Measurements from ENCODE around the gene ITGA11.

Gene ITGA11

DNA sequence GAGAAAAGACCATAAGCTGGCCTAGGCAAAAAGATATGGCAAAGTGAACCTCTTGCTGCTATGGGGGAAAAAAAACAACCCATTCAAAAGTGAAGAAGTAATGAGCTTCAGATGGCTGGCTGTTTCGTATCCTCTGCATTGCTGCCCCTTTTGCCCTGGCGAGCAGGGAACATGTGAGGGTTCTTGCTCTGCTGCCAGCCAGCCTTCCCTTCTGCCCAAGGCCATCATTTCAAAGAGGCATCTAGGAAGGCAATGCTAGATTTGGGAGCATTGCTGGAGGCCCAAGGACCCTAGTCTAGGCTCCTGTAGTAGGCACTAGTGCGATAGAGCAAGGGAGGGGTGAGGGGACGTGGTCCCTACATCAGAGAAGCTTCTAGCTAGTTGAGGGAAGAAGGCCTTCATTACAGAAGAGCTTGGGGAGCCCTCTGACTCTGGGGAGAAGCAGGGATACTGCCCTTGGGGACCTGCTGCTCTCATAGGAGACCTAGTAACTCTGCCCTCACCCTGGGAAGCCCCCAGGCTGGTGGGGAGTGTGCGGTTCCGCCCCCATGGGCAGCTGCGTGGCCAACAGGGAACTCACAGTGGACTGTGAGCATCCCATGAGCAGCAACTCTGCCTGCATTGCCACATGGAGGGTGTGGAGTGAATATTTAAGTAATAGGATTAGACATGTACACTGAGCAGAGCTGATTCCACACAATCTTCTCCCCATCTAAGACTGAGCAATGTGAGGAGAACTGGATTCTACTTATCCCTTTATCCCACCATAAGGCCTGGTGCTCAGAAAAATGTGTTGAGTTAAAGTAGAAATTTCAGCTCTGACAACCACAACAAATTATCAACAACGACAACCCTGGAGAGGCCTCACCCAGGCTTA, 21.3 kb downstream of the ITGA11 start:
- H3K27ac ChIP-seq (replicated peaks) = no peak overlapping the region
- no peak for DNase-seq (ENCODE audit: low read depth in 1 of 2, low spot score in 1 of 2)
- no peaks in the 10 kb centered on the region for H3K27me3 ChIP-seq (ENCODE audit: insufficient read depth, poor library complexity, severe bottlenecking)
- TF ChIP-seq GABPA (IDR thresholded peaks at IDR 0.05; ENCODE audit: low read depth) (no peak), POLR2AphosphoS5 (IDR thresholded peaks at IDR 0.05; ENCODE audit: low read depth) (no peak), SPI1 (IDR thresholded peaks at IDR 0.05; ENCODE audit: borderline replicate concordance, low read depth) (no peak), REST (IDR thresholded peaks at IDR 0.05; ENCODE audit: insufficient replicate concordance, low read depth) (no peak)
- TF ChIP-seq, protein P1, sequence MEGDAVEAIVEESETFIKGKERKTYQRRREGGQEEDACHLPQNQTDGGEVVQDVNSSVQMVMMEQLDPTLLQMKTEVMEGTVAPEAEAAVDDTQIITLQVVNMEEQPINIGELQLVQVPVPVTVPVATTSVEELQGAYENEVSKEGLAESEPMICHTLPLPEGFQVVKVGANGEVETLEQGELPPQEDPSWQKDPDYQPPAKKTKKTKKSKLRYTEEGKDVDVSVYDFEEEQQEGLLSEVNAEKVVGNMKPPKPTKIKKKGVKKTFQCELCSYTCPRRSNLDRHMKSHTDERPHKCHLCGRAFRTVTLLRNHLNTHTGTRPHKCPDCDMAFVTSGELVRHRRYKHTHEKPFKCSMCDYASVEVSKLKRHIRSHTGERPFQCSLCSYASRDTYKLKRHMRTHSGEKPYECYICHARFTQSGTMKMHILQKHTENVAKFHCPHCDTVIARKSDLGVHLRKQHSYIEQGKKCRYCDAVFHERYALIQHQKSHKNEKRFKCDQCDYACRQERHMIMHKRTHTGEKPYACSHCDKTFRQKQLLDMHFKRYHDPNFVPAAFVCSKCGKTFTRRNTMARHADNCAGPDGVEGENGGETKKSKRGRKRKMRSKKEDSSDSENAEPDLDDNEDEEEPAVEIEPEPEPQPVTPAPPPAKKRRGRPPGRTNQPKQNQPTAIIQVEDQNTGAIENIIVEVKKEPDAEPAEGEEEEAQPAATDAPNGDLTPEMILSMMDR (IDR thresholded peaks at IDR 0.05; ENCODE audit: insufficient read depth, low read length) = no peak
- no peak overlapping the region for H3K4me3 ChIP-seq (replicated peaks; ENCODE audit: insufficient read depth, low read length)

DNA sequence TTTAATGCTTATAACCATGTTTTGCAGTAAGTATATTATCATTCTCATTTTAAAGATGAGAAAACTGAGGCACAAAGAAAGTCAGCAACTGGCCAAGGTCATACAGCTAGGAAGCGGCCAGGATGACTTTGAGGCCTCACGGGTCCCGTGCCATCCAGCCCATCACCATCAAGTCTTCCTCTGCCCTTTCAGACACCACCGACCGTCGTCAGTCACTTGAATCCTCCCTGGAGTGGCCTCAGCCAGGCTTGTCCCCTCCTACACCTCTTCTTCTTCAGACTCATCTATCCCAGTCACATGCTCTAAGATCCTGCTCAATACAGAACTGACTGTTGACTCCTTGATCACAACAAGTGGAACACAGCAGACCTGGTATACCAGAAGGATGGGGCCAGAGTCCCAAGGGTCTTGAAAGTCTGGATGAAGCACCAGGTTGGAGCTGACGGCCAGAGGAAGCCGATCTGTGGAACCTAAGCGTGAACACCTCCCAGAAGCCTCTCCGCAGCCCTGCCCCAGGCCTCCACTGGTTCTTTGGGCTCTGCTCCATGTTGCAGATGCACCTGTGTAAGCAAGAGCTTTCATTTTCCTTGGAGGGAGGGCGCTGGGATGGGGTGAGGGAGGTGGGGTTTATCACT, 22.1 kb downstream of the ITGA11 start:
- Histone ChIP-seq H3K27me3 (ENCODE audit: insufficient read depth, poor library complexity, severe bottlenecking) (no peaks in the 10 kb centered on the region), H3K27ac (replicated peaks) (no peak overlapping the region), H3K4me3 (replicated peaks; ENCODE audit: insufficient read depth, low read length) (no peak overlapping the region)
- TF ChIP-seq REST (IDR thresholded peaks at IDR 0.05; ENCODE audit: insufficient replicate concordance, low read depth) = no peak
- TF ChIP-seq GABPA (IDR thresholded peaks at IDR 0.05; ENCODE audit: low read depth) = no peak
- no peak for TF ChIP-seq SPI1 (IDR thresholded peaks at IDR 0.05; ENCODE audit: borderline replicate concordance, low read depth)
- TF ChIP-seq POLR2AphosphoS5 (IDR thresholded peaks at IDR 0.05; ENCODE audit: low read depth) = no peak
- TF ChIP-seq, protein P1 (IDR thresholded peaks at IDR 0.05; ENCODE audit: insufficient read depth, low read length) = no peak
- DNase-seq (ENCODE audit: low read depth in 1 of 2, low spot score in 1 of 2) = no peak

DNA sequence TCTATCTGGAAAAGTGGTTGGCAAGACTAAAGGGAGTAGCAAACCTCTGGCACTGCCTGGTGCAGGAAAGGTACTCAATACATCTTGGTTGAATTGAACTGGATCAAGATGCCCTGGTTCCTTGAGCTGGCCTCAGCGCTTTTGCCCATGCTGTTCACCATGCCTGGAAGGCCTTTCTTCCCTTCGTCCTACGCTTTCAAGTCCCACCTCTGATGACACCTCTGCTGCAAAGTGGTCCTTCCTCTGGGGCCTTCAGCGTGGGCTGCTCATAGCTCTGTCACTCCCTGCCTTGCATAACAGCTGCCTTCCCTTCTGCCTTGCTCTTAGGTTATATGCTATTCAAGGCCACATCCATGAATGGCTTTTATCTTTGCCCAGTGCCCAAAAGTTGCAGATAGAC, 23.0 kb downstream of the ITGA11 start:
- Histone ChIP-seq H3K27ac (replicated peaks) (no peak overlapping the region), H3K4me3 (replicated peaks; ENCODE audit: insufficient read depth, low read length) (no peak overlapping the region), H3K27me3 (ENCODE audit: insufficient read depth, poor library complexity, severe bottlenecking) (no peaks in the 10 kb centered on the region)
- no peak for TF ChIP-seq GABPA (IDR thresholded peaks at IDR 0.05; ENCODE audit: low read depth)
- TF ChIP-seq SPI1 (IDR thresholded peaks at IDR 0.05; ENCODE audit: borderline replicate concordance, low read depth) = no peak
- no peak for TF ChIP-seq REST (IDR thresholded peaks at IDR 0.05; ENCODE audit: insufficient replicate concordance, low read depth)
- TF ChIP-seq, protein P1 (IDR thresholded peaks at IDR 0.05; ENCODE audit: insufficient read depth, low read length) = no peak
- no peak for TF ChIP-seq POLR2AphosphoS5 (IDR thresholded peaks at IDR 0.05; ENCODE audit: low read depth)
- DNase-seq (ENCODE audit: low read depth in 1 of 2, low spot score in 1 of 2) = no peak

Measured in HL-60 (cell line).